GM18861 (cell line): ENCODE data around the gene KAT7.
A peak's percentile ranks its signal among the peaks of the same experiment; 100 is the strongest.
"Not testable (repeated sequence)": the region's sequence is repeated elsewhere in the genome, so short reads cannot be mapped to it uniquely, and the experiment has no call there.

Experiments used
- ATAC-seq: cut with Tn5 transposase; IDR thresholded peaks from one replicate; pipeline ENCODE4 v1.9.1; 2021; ENCODE audit not compliant: unreplicated experiment

The KAT7 gene

GRCh38 chr17:49798182-49798581, 9.7 kb downstream of the KAT7 start:
- no peak for ATAC-seq

GRCh38 chr17:49798738-49799137, 10.3 kb downstream of the KAT7 start:
- no peak for ATAC-seq

- no peak for ATAC-seq
Measured at GRCh38 chr17:49809056-49809455, 20.6 kb downstream of the KAT7 start.

- no peak for ATAC-seq
Measured at GRCh38 chr17:49814781-49815529, 26.5 kb downstream of the KAT7 start.

GRCh38 chr17:49815761-49816281, 27.3 kb downstream of the KAT7 start:
- no peak for ATAC-seq

GRCh38 chr17:49817993-49818392, 29.5 kb downstream of the KAT7 start:
- no peak for ATAC-seq

GRCh38 chr17:49819138-49819537, 30.7 kb downstream of the KAT7 start:
- ATAC-seq: no peak

- ATAC-seq: no peak
Measured at GRCh38 chr17:49819651-49820050, 31.2 kb downstream of the KAT7 start.

- no peak for ATAC-seq
Measured at GRCh38 chr17:49820773-49821172, 32.3 kb downstream of the KAT7 start.

GRCh38 chr17:49821466-49821865, 33.0 kb downstream of the KAT7 start:
- ATAC-seq: no peak

- ATAC-seq: no peak
Measured at GRCh38 chr17:49821916-49822315, 33.4 kb downstream of the KAT7 start.

- no peak for ATAC-seq
Measured at GRCh38 chr17:49822829-49823228, 34.3 kb downstream of the KAT7 start.

- ATAC-seq: no peak
Measured at GRCh38 chr17:49823614-49824013, 35.1 kb downstream of the KAT7 start.

- no peak for ATAC-seq
Measured at GRCh38 chr17:49825645-49826044, 37.2 kb downstream of the KAT7 start.

- ATAC-seq: not testable (repeated sequence)
Measured at GRCh38 chr17:49828325-49828724, 39.8 kb downstream of the KAT7 start.

GRCh38 chr17:49829026-49829425, 40.5 kb downstream of the KAT7 start:
- ATAC-seq: no peak

GRCh38 chr17:49830605-49831004, 42.1 kb downstream of the KAT7 start:
- ATAC-seq: no peak

- ATAC-seq: no peak
Measured at GRCh38 chr17:49832840-49833599, 44.5 kb downstream of the KAT7 start.

GRCh38 chr17:49834118-49834743, 45.8 kb downstream of the KAT7 start:
- ATAC-seq: no peak

- ATAC-seq: no peak
Measured at GRCh38 chr17:49835472-49835871, 47.0 kb downstream of the KAT7 start.

- ATAC-seq: peak; percentile 68
Measured at GRCh38 chr17:49836111-49837030, 47.9 kb downstream of the KAT7 start.
